ENCODE measurements around the gene SPHK2. TPM values are rescaled to one million over a fixed set of nuclear protein-coding genes. Genes with fewer than 3 reads are reported as not detected.

SPHK2 gene
- total and polyA plus RNA-seq, 2 experiments from 2014 or later: 18.3 to 50.3 TPM

GRCh38 chr19:48635966-48636858 is 16.9 kb downstream of the SPHK2 start:
- Mint-ChIP-seq H3K4me1 (peaks cover 36% of the 10 kb centered on the region), H3K36me3 (ENCODE audit: low read depth) (peaks cover 25% of the 10 kb centered on the region), H3K27ac (peak overlapping the region; percentile 14; the same call in 1 of the 2 replicates), H3K9me3 (no peaks in the 10 kb centered on the region), H3K4me3 (peak overlapping the region; percentile 81), H3K27me3 (ENCODE audit: insufficient read depth, low read depth, poor library complexity) (peaks cover 25% of the 10 kb centered on the region)
- H3K36me3 ChIP-seq (ENCODE audit: insufficient read depth): no peaks in the 10 kb centered on the region
- TF ChIP-seq CTCF (conservative IDR thresholded peaks at IDR 0.05; ENCODE audit: low read depth in 2 of 2) (no peak), ZNF114 (CRISPR knock-in tag; IDR thresholded peaks at IDR 0.05) (no peak), ETS1 (IDR thresholded peaks at IDR 0.05) (no peak), ZNF462 (CRISPR knock-in tag; IDR thresholded peaks at IDR 0.05) (no peak), JUNB (IDR thresholded peaks at IDR 0.05; ENCODE audit: unreplicated experiment) (no peak), REST (IDR thresholded peaks at IDR 0.05; ENCODE audit: unreplicated experiment) (no peak), POLR2AphosphoS5 (IDR thresholded peaks at IDR 0.05; ENCODE audit: low read depth) (no peak)
- no peak for ATAC-seq
- H3K27ac ChIP-seq (ENCODE audit: low read depth): no peak overlapping the region
- no peaks in the 10 kb centered on the region for H3K9me2 ChIP-seq (ENCODE audit: insufficient read depth)
- H3K27me3 ChIP-seq (ENCODE audit: insufficient read depth): peaks cover 19% of the 10 kb centered on the region
- DNase-seq (ENCODE audit: low spot score): peak; percentile 48
- H3K79me2 ChIP-seq (replicated peaks; ENCODE audit: insufficient read depth): no peaks in the 10 kb centered on the region
- no peaks in the 10 kb centered on the region for H4K20me1 ChIP-seq (replicated peaks; ENCODE audit: insufficient read depth)
- H3K4me2 ChIP-seq: peak overlapping the region; percentile 96
- peak overlapping the region; percentile 75 for H3K4me3 ChIP-seq
- peaks cover 38% of the 10 kb centered on the region for H3K4me1 ChIP-seq (ENCODE audit: insufficient read depth)
- peaks cover 37% of the 10 kb centered on the region for H3F3A ChIP-seq (replicated peaks; ENCODE audit: low read depth)
- no peak overlapping the region; the same call in 1 of the 2 replicates for H2AFZ ChIP-seq

All from GM23338 (cell line).